GM12878 (cell line): ENCODE data around the gene CST6. TPM values are rescaled to one million over a fixed set of nuclear protein-coding genes. Genes with fewer than 3 reads are reported as not detected.

Experiments used
- ATAC-seq: fragments of 200-7000 bp; cut with Tn5 transposase; 3 replicates; pipeline ENCODE4 v1.9.1; 2020; ENCODE audit warnings: mild to moderate bottlenecking, moderate library complexity
- BruUV-seq: library from RNA; stranded (reverse); fragments of 400-500 nt; replicated peaks from 2 replicates; lab custom pipeline; 2021; lab: Mats Ljungman, UMichigan
- CTCF ChIA-PET: fragments of 300-600 bp; sonication (Branson Sonifier 250); formaldehyde crosslinking; extraction: SDS; loops from one replicate; lab custom pipeline; 2021; ENCODE audit warnings: inconsistent platforms; lab: Yijun Ruan, JAX
- POLR2A ChIA-PET: fragments of 350-600 bp; formaldehyde crosslinking; extraction: SDS; loops from one replicate; lab custom pipeline; 2021; ENCODE audit warnings: inconsistent platforms; lab: Charles Lee
- RAD21 ChIA-PET: fragments of 300-600 bp; sonication (Branson Sonifier 250); formaldehyde crosslinking; loops from one replicate; lab custom pipeline; 2023; ENCODE audit warnings: antibody characterized with exemption; ENCODE audit not compliant: unreplicated experiment; lab: Charles Lee
- SMC1A ChIA-PET: fragments of 300-600 bp; sonication (Branson Sonifier 250); formaldehyde crosslinking; loops from one replicate; lab custom pipeline; 2023; ENCODE audit not compliant: unreplicated experiment, uncharacterized antibody; lab: Charles Lee
- DNase-seq: peaks from one replicate; pipeline ENCODE4 v3.0.0-alpha.2; 2011; ENCODE audit warnings: low read depth, low spot score
- FAIRE-seq: peaks from 3 replicates; lab custom pipeline; 2011; peaks lifted over from hg19 to GRCh38; lab: Jason Lieb, UNC
- H2AFZ ChIP-seq: 2 replicates; pipeline ENCODE4 v1.6.0; 2011; ENCODE audit warnings: low read depth, low read length, control low read depth; ENCODE audit not compliant: control insufficient read depth
- H3K27ac ChIP-seq: 2 replicates; pipeline ENCODE4 v1.5.1; 2011; ENCODE audit warnings: control low read depth; ENCODE audit not compliant: control insufficient read depth, insufficient read depth
- H3K27me3 ChIP-seq, 2 experiments: replicated peaks in 1 of 2; 2 replicates each; pipeline versions ENCODE4 v1.6.0 to v1.6.1; 2011; ENCODE audit warnings: low read length in 1 of 2; ENCODE audit not compliant: control insufficient read depth in 2 of 2, insufficient read depth in 2 of 2
- H3K36me3 ChIP-seq, 2 experiments: 2 replicates each; pipeline ENCODE4 v1.5.1; 2011; ENCODE audit warnings: low read length in 1 of 2; ENCODE audit not compliant: control insufficient read depth in 2 of 2, insufficient read depth in 2 of 2
- H3K4me1 ChIP-seq: 2 replicates; pipeline ENCODE4 v1.6.1; 2011; ENCODE audit warnings: mild to moderate bottlenecking, low read length, moderate library complexity, mixed read lengths; ENCODE audit not compliant: control insufficient read depth, insufficient read depth
- H3K4me2 ChIP-seq: 2 replicates; pipeline ENCODE4 v1.6.0; 2011; ENCODE audit warnings: control low read depth; ENCODE audit not compliant: control insufficient read depth, insufficient read depth
- H3K4me3 ChIP-seq: fragments of 200-600 bp; sonication (generic); 2 replicates; pipeline ENCODE4 v1.5.1; 2016
- H3K79me2 ChIP-seq: 2 replicates; pipeline ENCODE4 v1.6.0; 2011; ENCODE audit warnings: low read length; ENCODE audit not compliant: control insufficient read depth, insufficient read depth
- H3K9ac ChIP-seq: 2 replicates; pipeline ENCODE4 v1.8.0; 2011; ENCODE audit warnings: low read length, control low read depth, mixed read lengths; ENCODE audit not compliant: control insufficient read depth, insufficient read depth
- H3K9me3 ChIP-seq: replicated peaks from 3 replicates; pipeline ENCODE4 v1.5.1; 2011; ENCODE audit warnings: mild to moderate bottlenecking, low read length; ENCODE audit not compliant: control insufficient read depth, insufficient read depth
- H4K20me1 ChIP-seq: 2 replicates; pipeline ENCODE4 v1.6.0; 2011; ENCODE audit not compliant: control insufficient read depth, insufficient read depth
- GATAD2B ChIP-seq: fragments of 450-650 bp; conservative IDR thresholded peaks from 2 replicates; pipeline ENCODE4 v1.6.1; 2017; ENCODE audit warnings: low read depth, mild to moderate bottlenecking, moderate library complexity
- IKZF1 ChIP-seq: fragments of 450-650 bp; conservative IDR thresholded peaks from 2 replicates; pipeline ENCODE4 v1.6.1; 2017; ENCODE audit warnings: antibody characterized with exemption, mild to moderate bottlenecking
- KLF5 ChIP-seq: fragments of 450-650 bp; IDR thresholded peaks from 2 replicates; pipeline ENCODE4 v1.6.1; 2014; ENCODE audit warnings: mild to moderate bottlenecking; ENCODE audit not compliant: partially characterized antibody
- RUNX3 ChIP-seq: IDR thresholded peaks from 2 replicates; pipeline ENCODE4 v1.6.1; 2012; ENCODE audit warnings: low read length, inconsistent platforms
- TAF1 ChIP-seq: IDR thresholded peaks from 2 replicates; pipeline ENCODE4 v1.6.1; 2011; ENCODE audit warnings: mild to moderate bottlenecking, low read depth, low read length, borderline replicate concordance
- ZBTB4 ChIP-seq: fragments of 450-650 bp; formaldehyde crosslinking; IDR thresholded peaks from 2 replicates; pipeline ENCODE4 v1.4.0; 2022; ENCODE audit warnings: mild to moderate bottlenecking, moderate library complexity
- WGBS: methylation state at CpG from one replicate; pipeline ENCODE4 v1.1.6; 2016; ENCODE audit warnings: low lambda C conversion rate; ENCODE audit not compliant: insufficient replicate concordance, insufficient coverage; ENCODE audit errors: missing lambda C conversion rate; 5-methylcytosine and 5-hydroxymethylcytosine counted together
- in situ Hi-C: fragments of 300-500 bp; cut with MboI; formaldehyde crosslinking; loops from 9 replicates; pipeline ENCODE4 v1.14.3; 2018; ENCODE audit warnings: mixed read lengths
- intact Hi-C: fragments of 100-400 bp; cut with micrococcal nuclease; formaldehyde crosslinking; loops from one replicate; pipeline ENCODE4 v1.14.2; 2022; ENCODE audit not compliant: unreplicated experiment
- polyA plus RNA-seq, 11 experiments: library from polyadenylated mRNA; depleted of rRNA in 4 of 11; unstranded in 6 of 11; stranded (reverse) in 5 of 11; fragments of >200 nt; fragmentation: Nextera tagmentation in 4 of 11; fragmentation: Illumina TruSeq in 1 of 11; extraction: Ambion mirVana in 4 of 11; extraction: Trizol in 1 of 11; gene quantifications; 1 replicate in 1 of 11; 2 replicates in 10 of 11; pipeline versions ENCODE4 v1.2.1 to v1.2.3, GENCODE V29; 2011 to 2016; ENCODE audit warnings: inconsistent platforms in 2 of 11, missing spikeins in 2 of 11, low read depth in 1 of 11
- total RNA-seq, 4 experiments: library from RNA; depleted of rRNA in 3 of 4; stranded (reverse); fragments of >200 nt in 3 of 4; fragmentation: Illumina TruSeq in 1 of 4; extraction: Trizol in 1 of 4; gene quantifications; 2 replicates each; pipeline versions ENCODE4 v1.2.1 to v1.2.3, GENCODE V29; 2013 to 2021

CST6 gene
- total and polyA plus RNA-seq, 10 of the 15 experiments (the other 5 are each of a cell fraction or from before 2014, with no cell fraction given), result not detected

GRCh38 chr11:66026017-66026529, 14.3 kb downstream of the CST6 start, which contains the start of gene CATSPER1:
CATSPER1 (minus strand) TSS chr11:66026479; CDS start chr11:66026379, 100 bp downstream.
- TF ChIP-seq ZBTB4, result no peak
- no peak for TF ChIP-seq GATAD2B
- no peak for TF ChIP-seq RUNX3
- TF ChIP-seq TAF1, result no peak
- TF ChIP-seq IKZF1, result no peak
- no peak for TF ChIP-seq KLF5
- Histone ChIP-seq H3K4me2 (no peak within 1 kb of the TSS), H3K4me3 (no peak within 1 kb of the TSS), H3K4me1 (no peaks in the 10 kb centered on the region), H3K36me3 (no peaks in the 10 kb centered on the region), H3K79me2 (no peaks in the 10 kb centered on the region), H3K9me3 (no peaks in the 10 kb centered on the region), H4K20me1 (no peaks in the 10 kb centered on the region), H3K27me3 (0 out of 4 replicates have a peak, but pooled peaks cover 0 to 3% of the 10 kb centered on the region in 2 experiments), H2AFZ (no peak within 1 kb of the TSS), H3K27ac (no peak within 1 kb of the TSS), H3K9ac (no peak within 1 kb of the TSS)
- DNase-seq (no peak), FAIRE-seq (no peak), ATAC-seq (no peak)
- ChIA-PET CTCF (interaction anchor here (0.6 to 6.6 kb wide), 7 partner anchors 20 to 675 kb away, joined by 3 to 43 read pairs (median 4); no protein-coding TSS in a partner anchor), POLR2A (no interaction called here), RAD21 (no interaction called here), SMC1A (interaction anchor here (1.8 kb wide), 1 partner anchor 18 kb away, joined by 6 read pairs; no protein-coding TSS in a partner anchor)
- 62% methylated on average over 18 of the region's 18 CpGs for WGBS
- in situ Hi-C loops (no loop called here), intact Hi-C loops (no loop called here)
- BruUV-seq, result no TSS peak
